Suprapubic skin (tissue), 4 donors: ENCODE measurements around the gene PANX2. TPM values are rescaled to one million over a fixed set of nuclear protein-coding genes. Genes with fewer than 3 reads are reported as not detected.
A peak's percentile ranks its signal among the peaks of the same experiment; 100 is the strongest.

ENCODE experiments used
- DNase-seq, 2 donors: peaks; one replicate each; pipeline ENCODE4 v3.0.0-alpha.2; 2019; ENCODE audit warnings: low spot score in 2 of 2
- H3K27ac ChIP-seq: fragments of 200-600 bp; sonication (generic); one replicate; pipeline ENCODE4 v1.5.1; 2019
- H3K27me3 ChIP-seq: fragments of 200-600 bp; sonication (generic); one replicate; pipeline ENCODE4 v1.5.1; 2019
- H3K36me3 ChIP-seq: fragments of 200-600 bp; sonication (generic); one replicate; pipeline ENCODE4 v1.5.1; 2019
- H3K4me1 ChIP-seq: fragments of 200-600 bp; sonication (generic); one replicate; pipeline ENCODE4 v1.5.1; 2019
- H3K4me3 ChIP-seq: fragments of 200-600 bp; sonication (generic); one replicate; pipeline ENCODE4 v1.5.1; 2019; ENCODE audit warnings: mild to moderate bottlenecking
- H3K9me3 ChIP-seq: fragments of 200-600 bp; sonication (generic); one replicate; pipeline ENCODE4 v1.5.1; 2019
- CTCF ChIP-seq, 2 donors: fragments of 200-600 bp in 1 of 2; fragments of 450-650 bp in 1 of 2; sonication (generic) in 1 of 2; IDR thresholded peaks; one replicate each; pipeline ENCODE4 v1.5.1; 2016 to 2019; ENCODE audit warnings: antibody characterized with exemption in 2 of 2, mild to moderate bottlenecking in 1 of 2, moderate library complexity in 1 of 2
- EP300 ChIP-seq: sonication (generic); formaldehyde crosslinking; IDR thresholded peaks from one replicate; pipeline ENCODE4 v1.6.1; 2017; ENCODE audit warnings: antibody characterized with exemption
- POLR2A ChIP-seq, 2 donors: fragments of 450-650 bp; IDR thresholded peaks; one replicate each; pipeline ENCODE4 v1.6.1; 2017; ENCODE audit warnings: antibody characterized with exemption in 2 of 2, mild to moderate bottlenecking in 2 of 2, moderate library complexity in 2 of 2
- POLR2AphosphoS5 ChIP-seq, 3 donors: sonication (generic); formaldehyde crosslinking; IDR thresholded peaks; one replicate each; pipeline ENCODE4 v1.6.1; 2017; ENCODE audit warnings: antibody characterized with exemption in 3 of 3
- WGBS: methylation state at CpG from one replicate; pipeline ENCODE4 v1.1.5; 2018; 5-methylcytosine and 5-hydroxymethylcytosine counted together
- total RNA-seq, 4 donors: library from RNA; depleted of rRNA; stranded (reverse); fragments of >200 nt; gene quantifications; one replicate each; pipeline ENCODE4 v1.1.0, GENCODE V29; 2016

PANX2 gene
- total RNA-seq, 4 donors from 2014 or later = 1.2 to 2.8 (median 2.2) TPM

DNA sequence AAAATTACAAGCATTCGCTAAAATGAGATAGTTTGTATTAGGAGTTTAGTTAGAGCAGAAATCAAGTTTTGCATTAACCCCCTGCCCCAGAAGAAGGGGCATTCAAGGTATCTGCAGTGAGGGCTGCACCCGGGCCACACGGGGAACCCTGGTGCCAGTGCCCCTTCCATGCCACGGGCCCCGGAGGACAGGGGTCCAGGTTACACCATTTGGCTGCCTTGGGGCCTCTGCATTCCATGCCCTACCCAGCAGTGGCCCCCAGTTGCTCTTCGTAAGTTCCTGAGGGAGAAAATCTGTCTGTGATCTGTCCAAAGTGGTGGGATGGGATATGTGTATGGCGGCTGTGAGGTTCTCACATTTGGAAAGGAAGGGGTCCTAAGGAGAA, 16.8 kb upstream of the PANX2 start:
- Histone ChIP-seq H3K4me3 (no peak overlapping the region), H3K27ac (no peak overlapping the region), H3K27me3 (no peaks in the 10 kb centered on the region), H3K36me3 (no peaks in the 10 kb centered on the region), H3K9me3 (no peaks in the 10 kb centered on the region), H3K4me1 (peaks cover 3% of the 10 kb centered on the region)
- DNase-seq = peak in 1 of 2 donors; percentile 32
- TF ChIP-seq POLR2AphosphoS5 (IDR thresholded peaks at IDR 0.05) (no peak), EP300 (no peak), CTCF (IDR thresholded peaks at IDR 0.05) (no peak), POLR2A (IDR thresholded peaks at IDR 0.05) (no peak)
- WGBS = 82% methylated on average over 7 of the region's 7 CpGs

DNA sequence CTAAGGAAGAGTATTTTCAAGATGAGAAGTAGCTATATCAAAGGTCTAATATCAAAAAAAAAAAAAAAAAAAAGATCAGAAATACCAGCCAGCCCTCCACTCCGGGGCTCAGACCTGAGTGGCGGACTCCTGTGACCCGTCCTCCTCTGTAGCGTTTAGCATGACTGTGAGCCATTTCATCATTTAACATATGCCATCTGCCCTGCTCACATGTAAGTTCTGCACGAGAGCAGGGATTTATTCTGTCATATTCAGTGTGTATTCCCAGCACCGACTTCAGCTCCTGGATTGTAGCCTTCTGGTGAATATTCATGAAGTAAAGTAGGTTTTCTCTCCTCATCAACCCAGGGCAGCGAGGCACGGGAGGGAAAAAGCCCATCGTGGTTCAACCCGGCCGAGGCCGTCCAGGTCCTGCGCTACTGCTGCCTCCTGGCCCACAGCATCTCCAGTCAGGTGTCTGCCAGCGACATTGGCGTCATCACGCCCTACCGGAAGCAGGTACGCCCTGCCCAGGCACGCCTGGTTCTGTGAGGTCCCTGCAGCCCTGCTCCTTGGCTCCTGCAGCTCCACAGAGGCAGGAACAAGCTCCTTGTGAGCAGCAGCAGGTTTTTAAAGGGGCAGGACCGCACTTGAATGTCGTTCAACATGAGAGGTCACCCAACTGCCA, 12.7 kb upstream of the PANX2 start:
- no peak for TF ChIP-seq POLR2A (IDR thresholded peaks at IDR 0.05)
- no peak for TF ChIP-seq POLR2AphosphoS5 (IDR thresholded peaks at IDR 0.05)
- no peak for TF ChIP-seq CTCF (IDR thresholded peaks at IDR 0.05)
- no peak for TF ChIP-seq EP300
- 67% methylated on average over 19 of the region's 21 CpGs for WGBS
- no peak overlapping the region for H3K4me3 ChIP-seq
- peaks cover 3% of the 10 kb centered on the region for H3K4me1 ChIP-seq
- DNase-seq = peak; percentile 70 to 79
- H3K27ac ChIP-seq = no peak overlapping the region
- H3K36me3 ChIP-seq = no peaks in the 10 kb centered on the region
- peaks cover 7% of the 10 kb centered on the region for H3K27me3 ChIP-seq
- H3K9me3 ChIP-seq = no peaks in the 10 kb centered on the region

- no peak overlapping the region for H3K4me3 ChIP-seq
- H3K27me3 ChIP-seq = peaks cover 10% of the 10 kb centered on the region
- peak in 1 of 2 donors; percentile 64 for DNase-seq
- H3K36me3 ChIP-seq = no peaks in the 10 kb centered on the region
- TF ChIP-seq CTCF (IDR thresholded peaks at IDR 0.05) (no peak), EP300 (no peak), POLR2A (IDR thresholded peaks at IDR 0.05) (no peak), POLR2AphosphoS5 (IDR thresholded peaks at IDR 0.05) (no peak)
- WGBS = 94% methylated on average over 6 of the region's 7 CpGs
- H3K27ac ChIP-seq = no peak overlapping the region
- no peaks in the 10 kb centered on the region for H3K9me3 ChIP-seq
- H3K4me1 ChIP-seq = peaks cover 3% of the 10 kb centered on the region
These were observed 9.6 kb upstream of the PANX2 start for GRCh38 chr22:50160947-50161346.

GRCh38 chr22:50161508-50162390, 8.8 kb upstream of the PANX2 start:
- Histone ChIP-seq H3K9me3 (no peaks in the 10 kb centered on the region), H3K36me3 (no peaks in the 10 kb centered on the region), H3K27me3 (peaks cover 10% of the 10 kb centered on the region), H3K4me3 (no peak overlapping the region), H3K27ac (no peak overlapping the region), H3K4me1 (peaks cover 3% of the 10 kb centered on the region)
- no peak for TF ChIP-seq POLR2A (IDR thresholded peaks at IDR 0.05)
- TF ChIP-seq POLR2AphosphoS5 (IDR thresholded peaks at IDR 0.05) = no peak
- no peak for TF ChIP-seq EP300
- no peak for TF ChIP-seq CTCF (IDR thresholded peaks at IDR 0.05)
- peak in 1 of 2 donors; percentile 62 for DNase-seq
- 52% methylated on average over 2 of the region's 23 CpGs for WGBS

DNA sequence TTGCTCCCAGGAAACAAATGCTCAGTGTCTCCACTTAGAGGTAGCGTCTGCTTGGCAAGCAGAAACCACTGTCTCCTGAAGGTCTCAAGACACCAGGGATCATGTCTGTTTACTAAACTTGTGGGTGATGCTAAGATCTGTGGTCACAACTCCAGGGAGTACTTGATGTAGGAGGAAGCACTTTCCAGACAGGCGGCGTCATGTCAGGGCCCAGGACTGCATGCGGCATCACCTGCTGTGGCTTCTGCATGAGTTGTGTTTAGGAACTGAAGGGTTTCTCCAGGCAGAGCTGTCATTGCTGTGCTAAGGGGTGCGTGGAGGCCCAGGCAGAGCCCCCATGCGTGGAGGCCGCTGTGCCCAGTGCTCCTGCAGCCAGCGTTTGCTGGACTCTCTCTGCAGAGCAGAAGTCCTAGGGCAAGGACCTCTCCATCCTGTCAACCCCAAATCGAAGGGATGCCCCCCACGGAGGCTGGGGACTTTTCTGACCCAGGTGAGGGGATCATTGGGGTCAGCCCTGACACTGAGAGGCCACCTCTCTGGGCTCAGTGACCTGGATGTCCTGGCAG, 8.1 kb upstream of the PANX2 start:
- Histone ChIP-seq H3K27me3 (peaks cover 10% of the 10 kb centered on the region), H3K4me3 (no peak overlapping the region), H3K9me3 (no peaks in the 10 kb centered on the region), H3K27ac (no peak overlapping the region), H3K4me1 (peaks cover 3% of the 10 kb centered on the region), H3K36me3 (no peaks in the 10 kb centered on the region)
- TF ChIP-seq POLR2AphosphoS5 (IDR thresholded peaks at IDR 0.05) (no peak), POLR2A (IDR thresholded peaks at IDR 0.05) (no peak), CTCF (IDR thresholded peaks at IDR 0.05) (no peak), EP300 (no peak)
- 76% methylated on average over 4 of the region's 10 CpGs for WGBS
- no peak for DNase-seq
